Vagina (tissue), 2 donors: Measurements from ENCODE around the gene GYG2. TPM values are rescaled to one million over a fixed set of nuclear protein-coding genes. Genes with fewer than 3 reads are reported as not detected.

Experiments used
- DNase-seq, 2 donors: peaks; one replicate each; pipeline ENCODE4 v3.0.0-alpha.2; 2017; ENCODE audit errors: extremely low spot score in 2 of 2
- H3K27ac ChIP-seq: fragments of 200-600 bp; sonication (generic); one replicate; pipeline ENCODE4 v1.5.1; 2019
- H3K27me3 ChIP-seq: fragments of 200-600 bp; sonication (generic); one replicate; pipeline ENCODE4 v1.5.1; 2019
- H3K36me3 ChIP-seq, 2 donors: fragments of 200-600 bp; sonication (generic); one replicate each; pipeline ENCODE4 v1.5.1; 2017 to 2019
- H3K4me1 ChIP-seq: fragments of 200-600 bp; sonication (generic); one replicate; pipeline ENCODE4 v1.5.1; 2019
- H3K4me3 ChIP-seq, 2 donors: fragments of 200-600 bp; sonication (generic); 1 replicate in 1 of 2; 2 replicates in 1 of 2; pipeline ENCODE4 v1.5.1; 2016 to 2019
- H3K9me3 ChIP-seq: fragments of 200-600 bp; sonication (generic); one replicate; pipeline ENCODE4 v1.5.1; 2019
- POLR2A ChIP-seq, 2 donors: fragments of 450-650 bp; IDR thresholded peaks; one replicate each; pipeline ENCODE4 v1.6.1; 2017; ENCODE audit warnings: antibody characterized with exemption in 2 of 2, mild to moderate bottlenecking in 2 of 2, moderate library complexity in 2 of 2
- POLR2AphosphoS5 ChIP-seq, 2 donors: sonication (generic); formaldehyde crosslinking; IDR thresholded peaks; one replicate each; pipeline ENCODE4 v1.9.0; 2017; ENCODE audit warnings: antibody characterized with exemption in 2 of 2, mild to moderate bottlenecking in 2 of 2, low read depth in 1 of 2; ENCODE audit not compliant: insufficient read depth in 1 of 2
- intact Hi-C: fragments of 100-400 bp; cut with DNase I; formaldehyde crosslinking; loops from one replicate; pipeline ENCODE4 v1.15.1; 2023
- total RNA-seq: library from RNA; depleted of rRNA; stranded (reverse); fragments of >200 nt; gene quantifications from one replicate; pipeline ENCODE4 v1.2.3, GENCODE V29; 2016
- TF ChIP-seq, protein P1 (sequence below), 3 experiments: fragments of 450-650 bp in 2 of 3; fragments of 200-600 bp in 1 of 3; sonication (generic) in 1 of 3; IDR thresholded peaks; one replicate each; pipeline ENCODE4 v1.5.1; 2017 to 2019; ENCODE audit warnings: antibody characterized with exemption in 3 of 3, mild to moderate bottlenecking in 2 of 3, moderate library complexity in 2 of 3

GYG2 gene
- total RNA-seq, 1 donor from 2014 or later = 15.7 TPM

GRCh38 chrX:2859197-2859797 lies 30.6 kb downstream of the GYG2 start:
- no peak for DNase-seq
- intact Hi-C loops = no loop called here
- no peaks in the 10 kb centered on the region for H3K4me1 ChIP-seq
- TF ChIP-seq, protein P1, sequence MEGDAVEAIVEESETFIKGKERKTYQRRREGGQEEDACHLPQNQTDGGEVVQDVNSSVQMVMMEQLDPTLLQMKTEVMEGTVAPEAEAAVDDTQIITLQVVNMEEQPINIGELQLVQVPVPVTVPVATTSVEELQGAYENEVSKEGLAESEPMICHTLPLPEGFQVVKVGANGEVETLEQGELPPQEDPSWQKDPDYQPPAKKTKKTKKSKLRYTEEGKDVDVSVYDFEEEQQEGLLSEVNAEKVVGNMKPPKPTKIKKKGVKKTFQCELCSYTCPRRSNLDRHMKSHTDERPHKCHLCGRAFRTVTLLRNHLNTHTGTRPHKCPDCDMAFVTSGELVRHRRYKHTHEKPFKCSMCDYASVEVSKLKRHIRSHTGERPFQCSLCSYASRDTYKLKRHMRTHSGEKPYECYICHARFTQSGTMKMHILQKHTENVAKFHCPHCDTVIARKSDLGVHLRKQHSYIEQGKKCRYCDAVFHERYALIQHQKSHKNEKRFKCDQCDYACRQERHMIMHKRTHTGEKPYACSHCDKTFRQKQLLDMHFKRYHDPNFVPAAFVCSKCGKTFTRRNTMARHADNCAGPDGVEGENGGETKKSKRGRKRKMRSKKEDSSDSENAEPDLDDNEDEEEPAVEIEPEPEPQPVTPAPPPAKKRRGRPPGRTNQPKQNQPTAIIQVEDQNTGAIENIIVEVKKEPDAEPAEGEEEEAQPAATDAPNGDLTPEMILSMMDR (IDR thresholded peaks at IDR 0.05) = no peak
- no peak for TF ChIP-seq POLR2A (IDR thresholded peaks at IDR 0.05)
- TF ChIP-seq POLR2AphosphoS5 (IDR thresholded peaks at IDR 0.05; ENCODE audit: insufficient read depth in 1 of 2, low read depth in 1 of 2) = no peak
- no peaks in the 10 kb centered on the region for H3K27me3 ChIP-seq
- no peak overlapping the region for H3K27ac ChIP-seq
- H3K9me3 ChIP-seq = no peaks in the 10 kb centered on the region
- H3K36me3 ChIP-seq = no peaks in the 10 kb centered on the region
- no peak overlapping the region for H3K4me3 ChIP-seq

DNA sequence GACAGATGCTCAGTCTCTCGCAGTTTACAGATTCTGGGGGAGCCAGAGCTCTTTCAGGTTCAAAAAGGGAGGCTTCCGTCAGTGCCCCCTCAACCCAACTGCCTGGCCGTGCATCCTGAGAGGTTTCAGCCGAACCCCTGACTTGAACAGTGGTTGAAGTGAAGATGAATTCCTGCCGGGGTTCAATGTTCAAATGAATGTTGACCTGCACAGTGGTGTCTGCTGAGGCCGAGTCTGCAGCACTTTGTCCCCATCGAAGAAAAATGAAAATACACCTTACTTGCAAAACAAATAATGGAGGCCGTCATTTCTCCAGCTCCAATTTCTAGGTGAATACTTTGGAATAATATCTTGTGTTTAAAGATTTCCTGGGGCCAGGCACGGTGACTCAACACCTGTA lies 33.7 kb downstream of the GYG2 start:
- Histone ChIP-seq H3K27ac (no peak overlapping the region), H3K4me1 (no peaks in the 10 kb centered on the region), H3K27me3 (no peaks in the 10 kb centered on the region), H3K36me3 (no peaks in the 10 kb centered on the region), H3K9me3 (no peaks in the 10 kb centered on the region), H3K4me3 (no peak overlapping the region)
- DNase-seq = no peak
- TF ChIP-seq POLR2A (IDR thresholded peaks at IDR 0.05) (no peak), POLR2AphosphoS5 (IDR thresholded peaks at IDR 0.05; ENCODE audit: insufficient read depth in 1 of 2, low read depth in 1 of 2) (no peak)
- TF ChIP-seq, protein P1 (IDR thresholded peaks at IDR 0.05) = no peak
- intact Hi-C loops = no loop called here

- Histone ChIP-seq H3K36me3 (no peaks in the 10 kb centered on the region), H3K27ac (no peak overlapping the region), H3K27me3 (no peaks in the 10 kb centered on the region), H3K4me1 (no peaks in the 10 kb centered on the region), H3K9me3 (no peaks in the 10 kb centered on the region), H3K4me3 (no peak overlapping the region)
- no peak for DNase-seq
- no peak for TF ChIP-seq POLR2A (IDR thresholded peaks at IDR 0.05)
- TF ChIP-seq, protein P1 (IDR thresholded peaks at IDR 0.05) = no peak
- TF ChIP-seq POLR2AphosphoS5 (IDR thresholded peaks at IDR 0.05; ENCODE audit: insufficient read depth in 1 of 2, low read depth in 1 of 2) = no peak
- intact Hi-C loops = no loop called here
Measured at GRCh38 chrX:2863646-2864045, 34.9 kb downstream of the GYG2 start.

GRCh38 chrX:2867206-2867605 lies 38.5 kb downstream of the GYG2 start:
- no peak overlapping the region for H3K27ac ChIP-seq
- H3K4me3 ChIP-seq = no peak overlapping the region
- no peaks in the 10 kb centered on the region for H3K9me3 ChIP-seq
- intact Hi-C loops = no loop called here
- TF ChIP-seq POLR2A (IDR thresholded peaks at IDR 0.05) (no peak), POLR2AphosphoS5 (IDR thresholded peaks at IDR 0.05; ENCODE audit: insufficient read depth in 1 of 2, low read depth in 1 of 2) (no peak)
- TF ChIP-seq, protein P1 (IDR thresholded peaks at IDR 0.05) = no peak
- H3K36me3 ChIP-seq = no peaks in the 10 kb centered on the region
- H3K27me3 ChIP-seq = no peaks in the 10 kb centered on the region
- H3K4me1 ChIP-seq = no peaks in the 10 kb centered on the region
- DNase-seq = peak in 1 of 2 donors; percentile 16

DNA sequence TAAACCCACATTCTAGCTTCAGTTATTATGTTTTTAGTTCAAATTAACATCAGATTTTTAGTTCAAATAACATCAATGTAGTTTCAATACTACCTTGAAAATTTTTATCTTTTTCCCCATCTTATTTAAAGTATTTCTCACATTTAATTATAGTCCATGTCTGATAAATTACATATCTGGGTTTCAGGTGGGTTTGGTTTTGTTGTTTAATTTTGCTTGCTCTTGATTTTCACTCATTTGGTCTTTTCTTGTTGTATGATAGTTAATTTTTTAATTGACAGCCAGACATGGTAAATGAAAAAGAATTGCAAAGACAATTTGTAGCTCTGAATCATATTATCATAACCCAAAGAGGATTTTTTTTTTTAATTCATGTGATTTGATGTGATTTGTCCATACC lies 41.9 kb downstream of the GYG2 start:
- Histone ChIP-seq H3K27me3 (no peaks in the 10 kb centered on the region), H3K9me3 (no peaks in the 10 kb centered on the region), H3K27ac (no peak overlapping the region), H3K4me1 (no peaks in the 10 kb centered on the region), H3K36me3 (no peaks in the 10 kb centered on the region), H3K4me3 (no peak overlapping the region)
- intact Hi-C loops = no loop called here
- DNase-seq = no peak
- TF ChIP-seq POLR2A (IDR thresholded peaks at IDR 0.05) = no peak
- TF ChIP-seq POLR2AphosphoS5 (IDR thresholded peaks at IDR 0.05; ENCODE audit: insufficient read depth in 1 of 2, low read depth in 1 of 2) = no peak
- TF ChIP-seq, protein P1 (IDR thresholded peaks at IDR 0.05) = no peak
